ENCODE data around the gene PRR20G. TPM values are rescaled to one million over a fixed set of nuclear protein-coding genes. Genes with fewer than 3 reads are reported as not detected.

PRR20G gene
- total and polyA plus RNA-seq, 10 of the 15 experiments (the other 5 are each of a cell fraction or from before 2014, with no cell fraction given): not detected

- 32% methylated on average over 2 of the region's 2 CpGs for WGBS (ENCODE audit: insufficient coverage, insufficient replicate concordance, low lambda C conversion rate, missing lambda C conversion rate)
- FAIRE-seq: no peak
These were observed 29.1 kb downstream of the PRR20G start for GRCh38 chr3:127258733-127259132.

More at GRCh38 chr3:127258733-127259132, 29.1 kb downstream of the PRR20G start:
- no peak for DNase-seq (ENCODE audit: low read depth, low spot score)
- no peaks in the 10 kb centered on the region; a peak in 2 of 4 replicates for H3K27me3 ChIP-seq (replicated peaks in 1 of 2; ENCODE audit: control insufficient read depth in 2 of 2, insufficient read depth in 2 of 2, low read length in 1 of 2)
- no peaks in the 10 kb centered on the region for H3K9me3 ChIP-seq (replicated peaks; ENCODE audit: control insufficient read depth, insufficient read depth, low read length)
- no peak for TF ChIP-seq CBX5 (IDR thresholded peaks at IDR 0.05; ENCODE audit: low read depth)
- no peak for TF ChIP-seq RELB (IDR thresholded peaks at IDR 0.05; ENCODE audit: low read depth)
- no peak for TF ChIP-seq PAX8 (IDR thresholded peaks at IDR 0.05)
- TF ChIP-seq RAD21 (IDR thresholded peaks at IDR 0.05; ENCODE audit: insufficient read depth, low read depth, low read length): no peak
- TF ChIP-seq ZNF24 (IDR thresholded peaks at IDR 0.05): no peak
- TF ChIP-seq YY1 (IDR thresholded peaks at IDR 0.05; ENCODE audit: low read depth, low read length): no peak
- no peak for TF ChIP-seq BCLAF1 (IDR thresholded peaks at IDR 0.05)
- TF ChIP-seq NKRF (conservative IDR thresholded peaks at IDR 0.05): no peak
- TF ChIP-seq IRF5 (IDR thresholded peaks at IDR 0.05; ENCODE audit: borderline replicate concordance): no peak
- TF ChIP-seq CEBPB (IDR thresholded peaks at IDR 0.05; ENCODE audit: borderline replicate concordance in 1 of 2, low read depth in 2 of 2, low read length in 2 of 2): no peak
- SMC1A ChIA-PET (ENCODE audit: uncharacterized antibody, unreplicated experiment): interaction anchor here (2.1 kb wide), 1 partner anchor 10 kb away, joined by 4 read pairs; no protein-coding TSS in a partner anchor
- POLR2A ChIA-PET: no interaction called here
- no peak overlapping the region for H3K4me3 ChIP-seq
- no peaks in the 10 kb centered on the region for H3K4me1 ChIP-seq (ENCODE audit: control insufficient read depth, insufficient read depth, low read length)
- no TSS peak for BruUV-seq (replicated peaks)
- RAD21 ChIA-PET (ENCODE audit: unreplicated experiment): no interaction called here
- CTCF ChIA-PET: no interaction called here
- no peak overlapping the region for H3K27ac ChIP-seq (ENCODE audit: control insufficient read depth, insufficient read depth)
- in situ Hi-C loops (cut with MboI) (no loop called here), intact Hi-C loops (cut with micrococcal nuclease; ENCODE audit: unreplicated experiment) (no loop called here)
- no peak for ATAC-seq
- no peaks in the 10 kb centered on the region for H4K20me1 ChIP-seq (ENCODE audit: control insufficient read depth, insufficient read depth)
- no peaks in the 10 kb centered on the region for H3K79me2 ChIP-seq (ENCODE audit: control insufficient read depth, insufficient read depth, low read length)
- H3K4me2 ChIP-seq (ENCODE audit: control insufficient read depth, insufficient read depth): no peak overlapping the region
- no peak overlapping the region for H3K9ac ChIP-seq (ENCODE audit: control insufficient read depth, insufficient read depth, low read length)
- H3K36me3 ChIP-seq (ENCODE audit: control insufficient read depth in 2 of 2, insufficient read depth in 2 of 2, low read length in 1 of 2): no peaks in the 10 kb centered on the region
- H2AFZ ChIP-seq (ENCODE audit: control insufficient read depth, low read depth, low read length): no peak overlapping the region
